GM04503 (cell line): ENCODE results near the gene AACS.
"Not testable (repeated sequence)": the region's sequence is repeated elsewhere in the genome, so short reads cannot be mapped to it uniquely, and the experiment has no call there.

Experiments used
- DNase-seq: peaks from one replicate; pipeline ENCODE4 v3.0.0-alpha.2; 2012; ENCODE audit warnings: low read depth

The AACS gene, protein sequence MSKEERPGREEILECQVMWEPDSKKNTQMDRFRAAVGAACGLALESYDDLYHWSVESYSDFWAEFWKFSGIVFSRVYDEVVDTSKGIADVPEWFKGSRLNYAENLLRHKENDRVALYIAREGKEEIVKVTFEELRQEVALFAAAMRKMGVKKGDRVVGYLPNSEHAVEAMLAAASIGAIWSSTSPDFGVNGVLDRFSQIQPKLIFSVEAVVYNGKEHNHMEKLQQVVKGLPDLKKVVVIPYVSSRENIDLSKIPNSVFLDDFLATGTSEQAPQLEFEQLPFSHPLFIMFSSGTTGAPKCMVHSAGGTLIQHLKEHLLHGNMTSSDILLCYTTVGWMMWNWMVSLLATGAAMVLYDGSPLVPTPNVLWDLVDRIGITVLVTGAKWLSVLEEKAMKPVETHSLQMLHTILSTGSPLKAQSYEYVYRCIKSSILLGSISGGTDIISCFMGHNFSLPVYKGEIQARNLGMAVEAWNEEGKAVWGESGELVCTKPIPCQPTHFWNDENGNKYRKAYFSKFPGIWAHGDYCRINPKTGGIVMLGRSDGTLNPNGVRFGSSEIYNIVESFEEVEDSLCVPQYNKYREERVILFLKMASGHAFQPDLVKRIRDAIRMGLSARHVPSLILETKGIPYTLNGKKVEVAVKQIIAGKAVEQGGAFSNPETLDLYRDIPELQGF

DNA sequence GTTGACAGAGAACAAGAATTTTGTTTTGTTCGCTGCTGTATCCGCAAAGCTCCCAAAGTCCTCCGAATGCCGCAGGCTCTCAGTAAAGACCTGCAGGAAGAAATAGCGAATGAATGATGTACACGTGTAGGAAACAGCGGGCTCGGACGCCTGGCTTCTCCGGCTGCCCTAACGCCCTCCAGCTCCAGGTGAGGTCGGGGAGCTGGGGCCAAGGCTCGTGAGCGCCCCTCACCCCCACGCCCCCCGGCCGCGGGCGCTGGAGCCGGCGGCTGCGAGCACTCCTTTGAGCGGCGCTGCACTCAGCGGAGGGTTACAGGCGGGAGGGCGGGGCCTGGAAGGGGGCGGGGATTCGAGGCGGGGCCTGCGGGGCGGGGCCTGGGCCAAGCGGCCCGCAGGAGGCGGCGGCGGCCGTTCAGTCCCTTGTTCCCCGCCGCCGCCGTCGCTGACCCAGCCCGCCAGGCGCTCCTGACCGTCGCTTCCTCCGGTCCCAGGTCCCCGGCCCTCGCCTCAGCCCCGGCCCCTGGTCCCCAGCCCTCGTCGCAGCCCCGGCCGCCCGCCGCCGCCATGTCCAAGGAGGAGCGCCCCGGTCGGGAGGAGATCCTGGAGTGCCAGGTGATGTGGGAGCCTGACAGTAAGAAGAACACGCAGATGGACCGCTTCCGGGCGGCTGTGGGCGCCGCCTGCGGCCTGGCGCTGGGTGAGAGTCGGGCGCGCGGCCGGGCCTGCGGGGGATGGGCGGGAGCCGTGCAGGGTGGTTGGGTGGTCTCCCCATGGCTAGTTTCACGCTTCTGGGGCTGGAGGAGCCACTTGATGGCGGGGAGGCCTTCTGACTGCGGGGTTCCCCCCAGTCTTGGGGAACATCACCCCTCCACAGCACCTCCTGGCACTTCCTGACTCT lies at the start of gene AACS:
TSS of gene AACS (plus strand) at position 415 of the 898 bp plus-strand sequence. CDS start at position 565, 150 bp downstream.
- DNase-seq, result no peak

DNA sequence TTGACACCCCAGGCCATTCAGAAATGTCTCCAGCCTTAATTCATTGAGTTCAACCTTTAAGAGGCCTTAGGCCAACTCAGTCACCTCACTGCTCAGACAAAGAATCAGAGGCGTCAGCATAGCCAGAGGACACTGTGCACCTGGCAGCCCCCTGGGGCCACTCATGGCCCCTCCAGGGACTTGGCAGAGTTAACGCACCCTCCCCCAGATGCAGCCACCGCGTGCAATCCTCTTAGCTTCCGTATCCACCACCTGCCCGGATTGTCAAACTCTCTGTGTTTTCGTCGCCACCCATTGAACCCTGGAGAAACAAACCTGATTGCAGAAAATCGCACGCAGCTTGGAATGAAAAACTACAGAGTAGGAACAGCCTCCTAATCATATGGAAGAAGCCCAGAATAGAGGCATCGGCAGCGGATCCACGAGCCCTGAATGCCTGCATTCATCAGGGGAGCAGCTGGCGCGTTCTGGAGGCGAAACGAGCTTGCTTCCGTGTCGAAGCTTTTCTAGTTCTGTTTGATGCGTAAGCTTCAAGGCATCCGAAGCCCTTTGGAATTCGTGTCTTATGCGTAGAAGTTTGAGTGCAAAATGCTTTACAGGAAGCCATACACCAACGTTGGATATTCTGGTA lies 49.4 kb upstream of the AACS start:
- no peak for DNase-seq

DNA sequence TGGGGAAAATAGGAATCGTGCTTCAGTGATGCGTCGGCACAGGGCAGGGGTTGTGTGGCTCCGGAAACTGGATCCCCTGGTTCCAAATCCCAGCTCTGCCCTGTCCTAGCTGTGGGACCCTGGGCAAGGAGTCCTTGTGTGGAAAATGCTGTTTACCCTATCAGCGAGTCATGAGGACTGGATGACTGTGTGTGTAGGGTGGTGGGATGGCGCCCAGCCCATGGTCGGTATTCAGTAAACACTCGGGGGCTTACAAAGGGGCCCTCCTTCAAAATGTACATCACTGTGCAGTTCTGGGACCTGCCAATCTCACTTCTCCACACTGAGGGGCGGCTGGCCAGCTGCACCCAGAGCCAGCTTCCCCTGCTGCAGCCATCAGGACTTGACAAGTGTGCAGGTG lies 47.4 kb upstream of the AACS start:
- DNase-seq, result no peak

DNA sequence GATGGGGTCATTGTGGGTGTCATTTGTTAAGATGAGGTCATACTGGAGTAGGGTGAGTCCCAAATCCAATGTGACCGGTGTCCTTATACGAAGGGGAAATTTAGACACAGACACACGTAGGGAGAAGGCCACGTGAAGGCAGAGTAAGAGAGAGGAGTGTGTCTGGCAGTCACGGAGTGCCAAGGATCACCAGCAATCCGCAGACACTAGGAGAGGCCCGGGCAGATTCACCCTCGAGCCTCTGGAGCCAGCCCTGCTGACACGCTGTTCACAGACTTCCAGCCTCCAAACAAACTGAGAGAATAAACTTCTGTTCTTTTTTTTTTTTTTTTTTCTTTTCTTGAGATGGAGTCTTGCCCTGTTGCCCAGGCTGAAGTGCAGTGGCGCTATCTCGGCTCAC lies 46.9 kb upstream of the AACS start:
- DNase-seq, result no peak

DNA sequence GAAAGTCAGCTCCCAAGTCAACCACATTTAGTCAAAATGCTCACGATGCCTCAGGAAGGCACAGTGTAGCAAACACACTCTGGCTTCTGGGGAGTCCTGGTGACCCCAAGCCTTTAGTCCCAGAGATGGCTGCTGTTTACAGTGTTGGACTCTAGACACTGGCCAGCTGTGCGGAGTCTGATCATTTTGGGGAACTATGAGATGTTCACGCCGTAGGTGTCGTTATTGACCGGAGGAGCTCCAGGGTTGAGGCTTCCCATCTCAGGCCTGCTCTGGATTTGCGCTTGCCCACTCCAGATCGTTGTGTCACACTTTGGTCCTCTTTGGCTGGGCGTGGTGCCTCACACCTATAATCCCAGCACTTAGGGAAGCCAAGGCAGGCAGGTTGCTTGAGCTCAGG lies 44.1 kb upstream of the AACS start:
- DNase-seq, result no peak

DNA sequence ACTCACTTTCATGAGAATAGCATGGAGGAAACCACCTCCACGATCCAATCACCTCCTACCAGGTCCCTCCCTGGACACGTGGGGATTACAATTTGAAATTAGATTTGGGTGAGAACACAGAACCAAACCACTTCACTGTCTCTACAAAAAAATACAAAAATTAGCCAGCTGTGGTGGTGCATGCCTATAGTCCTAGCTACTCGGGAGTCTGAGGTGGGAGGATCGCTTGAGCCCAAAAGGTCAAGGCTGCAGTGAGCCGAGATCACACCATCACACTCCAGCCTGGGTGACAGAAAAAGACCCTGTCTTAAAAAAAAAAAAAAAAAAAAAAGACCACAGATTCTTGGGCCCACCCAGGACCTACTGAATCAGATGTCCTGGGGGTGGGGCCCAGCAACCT lies 43.5 kb upstream of the AACS start:
- no peak for DNase-seq

DNA sequence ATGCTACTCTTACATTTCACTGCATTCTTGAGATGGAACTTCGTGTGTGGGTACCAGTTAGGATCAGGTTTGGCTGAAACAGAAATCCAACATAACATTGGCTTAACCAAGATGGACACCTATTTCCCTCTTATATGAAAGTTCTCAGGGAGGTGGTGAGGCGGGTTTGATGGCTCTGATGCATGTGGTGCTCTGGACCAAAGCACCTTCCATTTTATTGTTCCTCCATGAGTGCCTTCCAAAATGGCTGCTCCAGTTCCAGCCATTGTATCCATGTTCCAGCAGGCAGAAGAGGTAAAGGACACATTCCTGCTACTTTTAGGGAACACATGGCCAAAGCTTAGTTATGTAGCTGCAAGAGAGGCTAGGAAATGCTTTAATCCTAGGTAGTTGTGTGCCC lies 42.2 kb upstream of the AACS start:
- no peak for DNase-seq

DNA sequence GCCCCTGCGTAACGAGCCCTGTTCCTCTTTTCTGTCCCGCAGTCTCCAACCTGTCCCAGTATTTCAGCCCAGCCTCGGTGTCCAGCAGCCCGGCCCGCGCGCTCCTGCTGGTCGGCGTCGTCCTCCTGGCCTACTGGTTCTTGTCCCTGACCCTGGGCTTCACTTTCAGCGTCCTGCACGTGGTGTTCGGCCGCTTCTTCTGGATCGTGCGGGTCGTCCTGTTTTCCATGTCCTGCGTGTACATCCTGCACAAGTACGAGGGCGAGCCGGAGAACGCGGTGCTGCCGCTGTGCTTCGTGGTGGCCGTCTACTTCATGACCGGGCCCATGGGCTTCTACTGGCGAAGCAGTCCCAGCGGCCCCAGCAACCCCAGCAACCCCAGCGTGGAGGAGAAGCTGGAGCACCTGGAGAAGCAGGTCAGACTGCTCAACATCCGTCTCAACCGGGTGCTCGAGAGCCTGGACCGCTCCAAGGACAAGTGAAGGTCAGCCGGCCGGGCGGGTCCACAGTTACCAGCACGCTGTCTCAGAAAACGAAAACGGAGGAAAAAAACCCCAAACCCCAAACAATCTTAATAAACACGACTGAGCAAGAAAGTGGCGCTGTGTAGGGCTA lies 40.2 kb upstream of the AACS start:
- no peak for DNase-seq

DNA sequence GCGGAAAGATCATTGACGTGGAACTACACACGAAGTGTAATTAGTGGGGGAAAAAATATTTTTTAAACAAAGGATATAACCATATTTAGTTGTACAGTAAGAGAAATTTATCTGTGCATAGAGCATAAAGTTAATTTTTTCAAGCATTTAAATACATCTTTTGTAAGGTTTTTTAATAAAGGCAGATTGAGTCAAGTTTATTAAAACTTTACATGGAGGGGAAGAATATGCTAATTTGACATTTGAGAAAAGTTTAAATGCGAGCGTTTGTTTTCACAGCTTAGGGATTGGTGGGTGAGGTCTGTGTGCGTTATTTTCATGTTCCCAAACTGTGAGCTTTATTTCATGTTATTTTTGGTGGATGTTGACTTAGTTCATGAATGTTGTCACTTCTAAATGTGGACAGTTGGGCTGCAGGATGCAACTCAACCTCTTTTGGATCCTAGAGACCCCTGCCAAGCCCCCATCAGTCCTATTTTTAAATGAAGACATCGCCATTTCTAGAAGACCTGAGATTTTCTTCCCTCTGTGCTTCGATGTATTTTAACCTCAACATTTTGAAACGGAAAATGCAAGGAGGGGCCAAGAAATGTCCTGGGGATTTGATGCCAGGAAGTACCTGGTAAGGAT lies 39.5 kb upstream of the AACS start:
- DNase-seq, result no peak

DNA sequence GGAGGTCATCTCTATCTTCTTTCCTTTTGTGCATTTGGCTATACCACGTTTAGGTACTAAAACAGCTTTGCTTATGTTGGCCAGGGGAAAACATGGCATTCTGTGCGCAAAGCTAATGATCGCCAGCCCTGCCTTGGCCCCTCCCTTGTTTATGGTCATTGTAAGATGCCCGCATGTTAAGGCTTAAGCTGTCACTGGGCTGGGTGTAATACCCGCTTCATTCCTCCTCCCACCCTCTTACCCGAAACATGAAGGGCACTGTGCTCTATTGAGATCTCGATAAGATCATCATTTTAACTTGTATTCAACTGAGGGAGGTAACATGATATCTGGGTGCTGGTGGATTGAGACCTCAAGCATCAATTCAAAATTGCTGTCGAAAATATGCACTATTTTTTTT lies 37.1 kb upstream of the AACS start:
- no peak for DNase-seq

DNA sequence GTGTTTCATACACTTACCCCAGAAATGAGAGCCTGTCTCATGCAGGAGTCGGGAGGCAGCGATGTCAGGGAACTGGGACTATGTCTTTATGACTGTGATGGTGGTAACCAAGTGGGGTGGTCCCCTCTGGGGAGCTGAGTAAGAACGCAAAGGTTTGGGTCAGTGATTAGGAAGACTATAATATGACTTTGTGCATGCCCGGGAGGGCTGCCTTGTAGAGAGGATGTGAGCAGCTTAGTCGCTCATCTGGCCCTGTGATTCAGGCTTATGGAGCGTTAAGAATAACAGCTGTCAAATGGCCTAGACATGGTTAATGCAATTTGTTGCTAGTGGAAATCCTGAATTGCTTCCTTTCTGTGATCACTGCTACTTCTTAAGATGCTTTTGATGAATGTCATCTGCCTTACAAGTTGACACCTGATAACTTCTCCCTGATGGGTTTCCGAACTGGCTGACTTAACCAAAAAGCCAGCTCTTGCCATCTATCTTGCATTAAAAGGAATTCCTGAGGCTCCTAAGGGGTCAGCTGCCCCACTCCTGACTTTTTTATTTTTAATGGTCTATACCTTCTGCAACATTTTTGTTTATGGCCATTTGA lies 35.4 kb upstream of the AACS start:
- no peak for DNase-seq

DNA sequence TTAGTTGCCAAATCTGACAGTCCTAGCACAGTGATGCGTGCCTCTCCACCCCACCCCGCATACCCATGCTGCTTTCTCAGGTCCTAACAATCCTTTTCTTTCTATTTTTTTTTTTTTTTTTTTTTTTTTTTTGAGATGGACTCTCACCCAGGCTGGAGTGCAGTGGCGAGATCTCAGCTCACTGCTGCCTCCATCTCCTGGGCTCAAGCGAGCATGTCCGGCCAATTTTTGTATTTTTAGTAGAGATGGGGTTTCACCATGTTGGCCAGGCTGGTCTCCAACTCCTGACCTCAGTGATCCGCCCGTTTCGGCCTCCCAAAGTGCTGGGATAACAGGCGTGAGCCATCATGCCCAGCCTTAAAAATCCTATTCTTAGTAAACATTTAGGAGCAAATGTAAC lies 33.8 kb upstream of the AACS start:
- not testable (repeated sequence) for DNase-seq

DNA sequence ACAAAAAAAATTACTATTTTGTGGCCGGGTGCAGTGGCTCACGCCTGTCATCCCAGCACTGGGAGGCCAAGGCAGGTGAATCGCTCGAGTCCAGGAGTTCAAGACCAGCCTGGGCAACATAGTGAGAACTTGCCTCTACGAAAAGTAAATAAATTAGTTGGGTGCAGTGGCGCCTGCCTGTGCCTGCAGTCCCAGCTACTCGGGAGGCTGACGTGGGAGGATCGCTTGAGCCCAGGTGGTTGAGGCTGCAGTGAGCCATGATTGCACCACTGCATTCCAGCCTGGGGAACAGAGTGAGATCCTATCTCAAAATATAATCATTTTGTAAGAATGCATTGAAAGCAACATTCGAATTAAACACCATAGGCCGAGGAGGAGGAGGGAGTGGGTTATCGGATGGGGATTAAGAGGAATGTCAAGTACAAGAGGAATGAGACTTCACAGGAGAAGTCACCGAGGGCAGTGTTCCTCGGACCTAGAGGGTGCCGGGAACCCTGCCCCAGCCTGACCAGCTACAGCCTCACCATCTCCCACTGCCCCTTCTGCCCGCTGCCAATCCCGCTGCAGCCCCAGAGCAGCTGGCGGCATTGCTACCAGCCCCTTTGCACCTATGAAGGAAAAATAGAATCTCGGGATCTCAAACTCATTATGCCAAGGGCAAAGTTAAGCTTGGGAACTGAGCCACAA lies 32.6 kb upstream of the AACS start:
- DNase-seq, result no peak

DNA sequence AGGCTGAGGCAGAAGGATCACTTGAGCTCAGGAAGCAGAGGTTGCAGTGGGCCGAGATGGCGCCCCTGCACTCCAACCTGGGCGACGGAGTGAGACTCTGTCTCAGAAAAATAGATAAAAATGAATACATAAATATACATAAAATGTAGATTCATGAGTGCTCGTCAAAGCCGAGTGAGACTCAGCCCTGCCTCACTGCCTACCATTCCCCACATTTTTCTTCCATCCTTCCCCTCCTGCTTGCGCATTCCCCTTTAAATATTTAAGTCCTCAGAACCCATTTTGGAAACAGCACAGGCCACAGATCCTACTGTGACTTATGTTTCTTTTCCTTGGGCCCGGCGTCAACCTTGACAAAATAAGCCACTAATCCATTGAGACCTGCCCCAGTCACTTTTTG lies 31.9 kb upstream of the AACS start:
- no peak for DNase-seq

DNA sequence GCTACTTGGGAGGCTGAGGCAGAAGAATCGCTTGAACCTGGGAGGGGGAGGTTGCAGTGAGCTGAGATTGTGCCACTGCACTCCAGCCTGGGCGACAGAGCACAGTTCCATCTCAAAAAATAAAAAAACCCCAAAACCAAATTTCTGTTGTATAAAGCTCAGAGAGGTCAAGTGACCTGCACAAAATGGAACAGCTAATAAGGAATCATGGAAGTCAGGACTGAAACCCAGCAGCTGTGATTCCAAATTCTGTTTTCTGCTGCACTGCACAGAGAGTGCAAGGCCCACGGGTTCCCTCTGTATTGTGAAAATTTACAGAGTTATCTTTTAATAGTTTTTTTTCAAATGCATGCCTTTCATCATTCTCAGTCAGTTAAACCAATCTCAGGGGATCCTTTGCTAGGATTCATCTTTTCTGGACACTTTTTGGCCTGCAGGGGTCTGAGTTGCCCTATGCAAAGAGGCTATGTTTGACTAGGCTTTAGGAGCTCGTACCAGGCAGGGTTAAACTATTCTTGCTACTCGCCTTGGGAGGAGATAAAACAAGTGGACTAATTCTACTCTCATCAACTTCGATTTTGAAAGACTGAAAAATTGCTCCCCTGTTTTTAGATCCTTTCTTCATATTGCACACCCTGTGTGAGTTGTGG lies 26.1 kb upstream of the AACS start:
- no peak for DNase-seq

DNA sequence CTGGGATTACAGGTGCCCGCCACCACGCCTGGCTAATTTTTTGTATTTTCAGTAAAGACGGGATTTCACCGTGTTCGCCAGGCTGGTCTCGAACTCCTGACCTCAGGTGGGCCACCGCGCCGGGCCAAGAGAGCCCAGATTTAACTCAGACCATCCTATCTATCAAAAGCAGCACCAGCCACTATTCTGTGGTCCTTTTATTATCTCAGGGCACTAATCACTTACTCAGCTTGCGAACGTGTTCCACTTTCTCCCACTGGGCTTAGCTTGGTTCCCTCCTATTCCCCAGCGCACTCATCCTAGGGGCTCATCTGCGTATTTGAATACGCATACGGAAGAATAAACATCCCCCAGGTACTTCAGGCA lies 16.2 kb upstream of the AACS start:
- no peak for DNase-seq

DNA sequence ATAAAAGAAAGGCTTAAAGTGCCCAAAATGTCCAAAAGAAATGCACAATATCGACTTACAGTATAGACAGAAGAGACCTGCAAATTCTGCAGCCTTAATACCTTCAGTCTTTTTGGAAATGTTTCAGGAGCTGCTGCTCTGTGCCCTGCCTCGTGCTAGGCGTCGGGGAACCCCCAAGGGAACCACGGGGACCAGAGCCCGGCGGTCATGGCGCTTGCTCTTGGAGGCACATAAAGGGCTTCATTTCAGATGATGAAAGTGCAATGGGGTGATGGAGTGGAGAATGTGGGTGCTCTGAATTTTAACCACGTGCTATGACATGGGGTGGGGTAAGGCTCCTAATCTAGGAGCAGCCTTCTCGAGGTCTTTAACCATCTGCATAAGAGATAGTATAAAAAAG lies 14.8 kb upstream of the AACS start:
- no peak for DNase-seq

DNA sequence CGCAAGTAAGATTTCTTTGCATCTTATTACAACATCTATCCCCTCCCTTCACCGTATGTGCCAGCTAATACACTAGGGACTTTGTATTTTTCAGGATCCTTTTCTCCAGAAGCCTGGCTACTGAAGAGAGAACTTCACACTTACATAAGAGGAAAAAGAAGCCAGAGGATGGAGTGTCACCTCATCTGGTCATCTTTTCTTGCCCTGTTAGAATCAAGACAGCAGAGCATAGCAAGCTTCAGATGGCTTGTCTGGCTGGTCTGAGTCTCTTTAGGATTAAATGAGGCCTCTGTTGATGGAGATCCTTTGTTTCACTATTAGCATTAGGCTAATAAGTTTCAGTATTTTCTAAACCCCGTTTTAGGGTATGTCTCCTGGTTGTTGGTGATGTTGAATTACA lies 14.4 kb upstream of the AACS start:
- DNase-seq, result no peak

DNA sequence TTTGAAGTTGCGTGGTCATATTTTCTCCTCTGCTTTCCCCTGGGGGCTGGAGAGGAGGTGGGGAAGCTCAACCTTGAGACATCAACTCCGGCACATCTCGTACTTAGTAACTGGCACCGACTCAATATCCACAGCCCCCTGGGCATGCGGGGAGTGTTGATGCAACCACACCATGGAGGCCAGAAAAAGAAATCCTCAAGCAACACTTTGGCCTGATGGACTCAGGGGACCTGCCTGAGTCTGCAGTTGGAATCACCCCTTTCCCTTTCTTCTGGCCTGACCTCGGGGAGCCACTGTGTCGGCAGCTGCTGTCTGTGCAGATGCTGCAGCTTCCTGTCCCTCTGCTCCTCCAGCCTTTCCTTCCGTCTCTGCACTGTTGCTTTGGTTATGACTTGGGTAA lies 11.4 kb upstream of the AACS start:
- no peak for DNase-seq

DNA sequence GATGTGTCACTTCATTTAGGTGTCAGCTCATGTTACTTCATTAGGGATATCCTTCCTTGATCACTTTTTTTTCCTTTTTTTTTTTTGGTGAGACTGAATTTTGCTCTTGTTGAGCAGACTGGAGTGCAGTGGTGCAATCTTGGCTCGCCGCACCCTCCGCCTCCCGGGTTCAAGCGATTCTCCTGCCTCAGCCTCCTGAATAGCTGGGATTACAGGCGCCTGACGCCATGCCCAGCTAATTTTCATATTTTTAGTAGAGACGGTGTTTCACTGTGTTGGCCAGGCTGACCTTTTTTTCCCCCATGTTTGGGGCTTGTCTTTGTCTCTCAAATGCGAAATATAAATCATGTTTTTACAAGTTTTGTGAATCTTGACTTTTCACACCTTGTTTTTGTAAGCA lies 9.6 kb upstream of the AACS start:
- no peak for DNase-seq
